Endometrial microvascular endothelial cells (primary cell): ENCODE measurements around the gene RHOBTB3. TPM values are rescaled to one million over a fixed set of nuclear protein-coding genes. Genes with fewer than 3 reads are reported as not detected.

Experiments used
- in situ Hi-C: cut with HindIII; loops from 2 replicates; pipeline ENCODE4 v1.10.0; 2017; ENCODE audit warnings: low sequenced_read_pairs, low pct_unique_long_range_greater_than_20kb; ENCODE audit errors: inconsistent ontology term
- total RNA-seq: library from RNA; depleted of rRNA; stranded (reverse); fragments of >200 nt; gene quantifications from one replicate; pipeline ENCODE4 v1.2.3, GENCODE V29; 2015; ENCODE audit errors: inconsistent ontology term

The RHOBTB3 gene
- total RNA-seq, 1 donor from 2014 or later: 92.9 TPM

- in situ Hi-C loops: loop anchor here (25.0 kb wide), 1 partner anchor 163 kb away; no protein-coding TSS in a partner anchor
These were observed 94.4 kb downstream of the RHOBTB3 start for GRCh38 chr5:95825495-95825894.

- in situ Hi-C loops: loop anchor here (25.0 kb wide), 1 partner anchor 165 kb away; no protein-coding TSS in a partner anchor
These were observed 96.1 kb downstream of the RHOBTB3 start for GRCh38 chr5:95826949-95827891.

DNA sequence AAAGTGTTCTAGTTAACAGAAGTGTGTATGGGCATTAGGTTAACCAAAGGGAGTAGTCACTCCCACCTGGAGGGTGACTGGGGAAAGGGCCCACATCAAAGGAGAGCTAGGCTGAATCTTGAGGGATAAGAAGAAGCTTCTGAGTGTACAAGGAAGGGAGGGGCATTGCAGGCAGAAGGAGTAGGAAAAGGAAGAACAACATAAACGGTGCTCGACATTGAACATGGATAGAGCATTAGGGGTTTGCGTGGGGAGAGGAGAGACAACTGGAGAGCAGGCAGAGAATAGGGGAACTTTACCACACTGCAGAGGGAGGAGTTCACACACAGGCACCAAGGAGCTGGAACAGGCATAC lies 96.7 kb downstream of the RHOBTB3 start:
- in situ Hi-C loops: loop anchor here (25.0 kb wide), 1 partner anchor 166 kb away; no protein-coding TSS in a partner anchor

DNA sequence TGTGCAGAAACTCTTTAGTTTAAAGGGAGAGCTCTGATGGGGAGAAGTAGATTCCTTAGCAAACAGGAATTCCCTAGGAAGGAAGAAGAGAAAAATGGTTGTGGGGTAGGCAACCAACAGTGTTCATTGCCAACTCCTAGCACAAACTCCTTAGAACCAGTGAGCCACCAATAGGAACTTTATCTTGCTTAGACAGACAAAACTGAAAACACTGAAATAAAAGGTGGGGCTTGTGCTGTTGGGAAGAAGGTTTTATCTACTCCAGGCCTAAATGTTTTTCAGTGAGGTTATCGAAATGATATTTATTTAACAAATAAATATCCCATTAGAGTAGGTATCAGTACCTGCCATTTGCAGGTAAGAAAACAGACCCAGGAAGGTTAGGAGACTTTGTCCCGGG lies 99.1 kb downstream of the RHOBTB3 start:
- in situ Hi-C loops: loop anchor here (25.0 kb wide), 1 partner anchor 168 kb away; no protein-coding TSS in a partner anchor

- in situ Hi-C loops: loop anchor here (25.0 kb wide), 1 partner anchor 170 kb away; no protein-coding TSS in a partner anchor
These were observed 101.5 kb downstream of the RHOBTB3 start for GRCh38 chr5:95832664-95833063.

DNA sequence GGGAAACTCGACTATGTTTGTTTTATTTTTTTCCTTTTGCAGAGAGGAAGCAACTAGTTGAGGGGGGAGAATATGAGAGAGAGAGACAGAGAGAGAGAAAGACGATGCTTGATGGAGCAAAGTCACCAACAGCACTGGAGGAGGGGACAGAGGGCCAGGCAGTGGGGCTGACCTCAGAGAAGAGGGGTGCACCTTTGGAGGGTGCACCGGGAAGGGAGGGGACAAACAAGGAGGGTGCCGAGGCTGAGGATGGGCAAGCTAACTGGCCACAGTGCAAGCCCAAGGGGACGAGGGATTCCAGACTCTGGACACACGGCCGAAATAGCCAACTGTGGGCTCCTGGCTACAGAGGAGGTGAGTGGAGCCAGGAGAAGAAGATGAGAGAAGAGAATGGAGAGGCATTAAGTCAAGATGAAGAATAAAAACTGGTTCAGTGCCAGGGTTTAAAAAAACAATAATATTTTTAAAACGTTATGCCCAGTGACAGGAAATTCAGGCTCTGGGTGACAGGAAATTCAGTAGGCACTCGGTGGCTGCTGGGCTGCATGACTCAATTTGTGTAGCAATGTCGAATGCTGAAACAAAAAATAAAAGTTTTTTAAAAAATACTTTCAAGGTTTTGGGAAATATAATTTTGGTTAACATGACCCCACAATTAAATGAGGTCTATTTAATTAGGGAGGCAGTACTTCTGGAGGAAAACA lies 104.7 kb downstream of the RHOBTB3 start:
- in situ Hi-C loops: loop anchor here (25.0 kb wide), 1 partner anchor 174 kb away; no protein-coding TSS in a partner anchor

- in situ Hi-C loops: loop anchor here (25.0 kb wide), 1 partner anchor 174 kb away; no protein-coding TSS in a partner anchor
These were observed 105.4 kb downstream of the RHOBTB3 start for GRCh38 chr5:95836544-95836943.

- in situ Hi-C loops: loop anchor here (25.0 kb wide), 1 partner anchor 175 kb away; no protein-coding TSS in a partner anchor
These were observed 105.8 kb downstream of the RHOBTB3 start for GRCh38 chr5:95836971-95837370.

- in situ Hi-C loops: loop anchor here (25.0 kb wide), 1 partner anchor 175 kb away; no protein-coding TSS in a partner anchor
These were observed 106.4 kb downstream of the RHOBTB3 start for GRCh38 chr5:95837492-95837891.

DNA sequence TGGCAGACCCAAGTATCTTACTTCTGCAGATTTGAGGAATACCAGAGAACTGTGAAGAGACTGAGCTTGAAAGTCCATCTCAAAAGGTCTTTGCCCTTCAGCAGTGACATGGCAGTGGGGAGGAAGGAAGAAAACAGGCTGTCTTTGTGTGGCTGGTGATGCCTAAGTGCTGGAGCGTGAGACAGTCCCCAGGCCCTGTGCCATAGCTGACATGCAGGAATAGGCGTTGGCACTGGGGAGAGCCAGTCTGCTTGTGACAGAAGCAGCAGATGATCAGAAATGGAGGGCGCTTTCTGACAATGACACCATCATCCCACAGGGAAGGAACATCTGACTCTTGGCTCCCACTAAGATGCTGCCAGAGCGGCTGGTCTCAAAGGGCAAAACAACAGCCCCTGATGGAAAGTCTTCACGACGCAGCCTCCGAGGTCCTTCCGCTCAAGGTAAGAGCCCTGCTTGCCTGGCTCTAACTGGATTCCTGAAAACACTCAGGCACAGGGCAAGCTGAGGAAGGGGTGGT lies 106.9 kb downstream of the RHOBTB3 start:
- in situ Hi-C loops: loop anchor here (25.0 kb wide), 1 partner anchor 176 kb away; no protein-coding TSS in a partner anchor

DNA sequence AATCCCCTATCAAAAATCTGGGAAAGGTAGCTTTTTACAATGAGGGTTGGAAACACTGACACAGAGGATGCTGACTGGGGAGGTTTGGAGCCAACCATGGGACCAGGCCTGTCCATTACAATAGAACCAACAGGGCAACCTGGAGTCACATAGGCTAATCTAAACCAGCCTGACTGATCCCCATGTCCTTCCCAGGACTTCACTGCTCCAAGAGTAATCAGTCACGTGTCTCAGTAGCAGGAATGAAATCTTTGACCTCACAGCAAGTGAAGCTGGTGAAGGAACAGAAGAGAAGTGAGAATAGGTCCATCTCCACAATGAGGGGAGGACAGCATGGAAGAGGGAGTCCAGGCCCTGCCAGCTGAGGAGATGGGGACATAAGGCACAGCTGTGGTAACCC lies 107.4 kb downstream of the RHOBTB3 start:
- in situ Hi-C loops: loop anchor here (25.0 kb wide), 1 partner anchor 176 kb away; no protein-coding TSS in a partner anchor

GRCh38 chr5:95839658-95840057 lies 108.5 kb downstream of the RHOBTB3 start:
- in situ Hi-C loops: loop anchor here (25.0 kb wide), 1 partner anchor 177 kb away; no protein-coding TSS in a partner anchor

- in situ Hi-C loops: loop anchor here (25.0 kb wide), 1 partner anchor 179 kb away; no protein-coding TSS in a partner anchor
These were observed 110.0 kb downstream of the RHOBTB3 start for GRCh38 chr5:95840956-95841705.

GRCh38 chr5:95841914-95842812 lies 111.0 kb downstream of the RHOBTB3 start:
- in situ Hi-C loops: loop anchor here (25.0 kb wide), 1 partner anchor 180 kb away; no protein-coding TSS in a partner anchor

DNA sequence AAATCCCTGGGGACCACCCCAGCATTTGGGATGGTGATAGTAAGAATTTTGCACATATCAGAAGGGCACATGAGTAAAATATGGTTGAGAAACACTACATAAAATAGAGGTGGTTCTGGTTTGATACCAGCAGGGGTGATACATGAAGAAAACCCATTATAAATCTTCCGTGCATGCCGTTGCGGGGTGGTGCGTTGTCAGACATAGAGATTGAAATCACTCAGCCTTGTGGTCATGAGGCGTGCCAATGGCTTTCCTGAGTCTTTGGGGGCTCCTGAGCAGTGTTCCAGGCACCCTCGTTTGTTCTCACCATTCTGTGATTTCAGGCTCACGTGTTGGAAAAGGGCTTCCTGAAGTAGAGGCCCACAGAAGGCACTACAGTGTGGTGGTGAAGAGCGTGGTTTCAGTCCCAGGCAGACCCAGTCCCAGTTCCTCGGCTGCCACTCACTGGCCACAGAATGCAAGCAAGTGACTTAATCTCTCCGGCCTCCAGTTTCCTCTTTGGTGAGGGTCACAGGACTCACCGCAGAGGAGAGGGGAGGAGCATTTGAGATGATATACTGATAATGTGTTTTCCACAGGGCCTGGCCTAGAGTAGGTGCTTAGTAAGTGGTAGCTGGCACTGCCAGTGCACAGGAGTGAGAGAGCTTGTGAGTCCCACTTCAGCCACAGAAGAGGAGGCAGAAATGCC lies 111.9 kb downstream of the RHOBTB3 start:
- in situ Hi-C loops: loop anchor here (25.0 kb wide), 1 partner anchor 181 kb away; no protein-coding TSS in a partner anchor

GRCh38 chr5:95843733-95844223 lies 112.6 kb downstream of the RHOBTB3 start:
- in situ Hi-C loops: loop anchor here (25.0 kb wide), 1 partner anchor 181 kb away; no protein-coding TSS in a partner anchor
